ENCODE results near the gene ZFYVE28. TPM values are rescaled to one million over a fixed set of nuclear protein-coding genes. Genes with fewer than 3 reads are reported as not detected.

Gene ZFYVE28
- total and polyA plus RNA-seq, 4 donors, result 7.0 to 25.9 (median 12.5) TPM

DNA sequence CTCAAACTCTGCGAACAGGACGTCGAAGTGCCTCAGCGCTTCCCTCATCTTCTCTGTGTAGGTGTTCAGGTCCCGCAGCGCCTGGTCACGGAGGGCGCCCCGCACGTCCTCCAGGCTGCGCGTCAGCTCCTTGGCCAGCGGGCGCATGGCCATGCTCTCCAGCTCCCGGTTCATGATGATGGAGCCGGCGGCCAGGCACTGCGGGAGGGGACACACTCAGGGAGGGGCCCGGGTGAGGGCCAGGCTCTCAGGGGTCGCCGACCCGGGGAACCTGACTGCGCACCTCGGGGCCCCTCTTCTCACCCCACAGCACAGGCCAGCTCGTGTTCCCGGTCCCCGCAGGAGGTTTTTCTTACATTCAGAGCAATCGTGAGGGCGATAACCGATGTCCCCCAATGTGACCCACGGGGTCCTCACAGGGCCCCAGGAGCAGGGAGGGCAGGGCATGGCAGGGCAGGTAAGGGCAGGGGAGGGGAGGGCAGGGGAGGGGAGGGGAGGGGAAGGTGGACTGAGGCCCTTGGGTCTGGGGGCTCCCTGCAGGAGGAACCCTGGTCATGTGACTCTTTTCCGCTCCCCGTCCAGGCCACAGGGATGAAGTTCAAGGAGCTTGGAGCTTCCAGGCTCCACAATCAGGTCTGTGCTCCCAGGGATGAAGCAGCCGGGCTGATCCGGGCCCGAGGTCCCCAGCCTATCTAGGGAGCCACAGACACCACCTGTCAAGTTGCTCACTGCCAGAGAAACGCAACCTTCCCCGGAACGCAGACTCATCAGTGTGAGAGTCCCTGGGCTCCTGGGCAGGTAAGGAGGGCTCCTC lies 78.8 kb downstream of the ZFYVE28 start:
- H3K9me3 ChIP-seq (ENCODE audit: control insufficient read depth, low read length), result no peaks in the 10 kb centered on the region
- no peak overlapping the region for H3K27ac ChIP-seq (ENCODE audit: low read depth in 1 of 2, low read length in 2 of 2)
- WGBS, 2 donors, result 80 to 82% methylated on average over 39 of the region's 39 CpGs
- peak; percentile 19 to 62 for DNase-seq
- no peak for ATAC-seq (ENCODE audit: low FRiP score)
- H3K36me3 ChIP-seq (ENCODE audit: control insufficient read depth in 1 of 2, insufficient read depth in 2 of 2, low read length in 1 of 2), result no peaks in the 10 kb centered on the region
- H3K4me3 ChIP-seq (ENCODE audit: low read length in 2 of 2), result no peak overlapping the region
- no peaks in the 10 kb centered on the region for H3K4me1 ChIP-seq (ENCODE audit: control insufficient read depth in 1 of 2, insufficient read depth in 2 of 2, low read length in 2 of 2)
- intact Hi-C loops (cut with DNase I), result no loop called here
- H3K27me3 ChIP-seq (ENCODE audit: control insufficient read depth in 1 of 2, insufficient read depth in 2 of 2, low read length in 1 of 2), result no peaks in the 10 kb centered on the region

DNA sequence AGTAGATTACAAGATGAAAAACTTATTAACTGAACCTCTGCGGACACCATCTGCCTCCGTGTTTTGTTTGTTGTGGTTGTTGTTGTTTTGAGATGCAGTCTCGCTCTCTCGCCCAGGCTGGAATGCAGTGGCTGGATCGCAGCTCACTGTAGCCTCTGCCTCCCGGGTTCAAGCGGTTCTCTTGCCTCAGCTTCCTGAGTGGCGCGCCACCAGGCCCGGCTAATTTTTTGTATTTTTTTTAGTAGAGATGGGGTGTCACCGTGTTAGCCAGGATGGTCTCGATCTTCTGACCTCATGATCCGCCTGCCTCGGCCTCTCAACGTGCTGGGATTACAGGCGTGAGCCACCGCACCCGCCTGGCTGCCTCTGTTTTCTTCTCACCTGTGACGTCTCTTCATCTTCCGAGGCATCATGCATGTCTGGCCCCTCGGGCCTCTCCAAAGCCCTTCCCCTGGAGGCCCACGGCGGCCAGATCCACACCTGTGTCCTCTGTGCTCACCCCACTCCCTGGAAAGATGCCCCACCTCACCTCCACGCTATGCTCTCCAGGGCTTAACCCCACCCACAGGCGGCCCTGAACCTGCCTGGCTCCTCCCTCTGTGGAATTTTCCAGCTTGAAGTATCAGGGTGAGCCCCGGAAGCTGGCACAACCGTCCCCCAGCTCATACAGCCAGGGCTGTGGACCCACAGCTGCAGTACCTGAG lies 79.5 kb downstream of the ZFYVE28 start:
- DNase-seq, result peak; percentile 37 to 67
- WGBS, 2 donors, result 90 to 92% methylated on average over 27 of the region's 27 CpGs
- H3K36me3 ChIP-seq (ENCODE audit: control insufficient read depth in 1 of 2, insufficient read depth in 2 of 2, low read length in 1 of 2), result no peaks in the 10 kb centered on the region

DNA sequence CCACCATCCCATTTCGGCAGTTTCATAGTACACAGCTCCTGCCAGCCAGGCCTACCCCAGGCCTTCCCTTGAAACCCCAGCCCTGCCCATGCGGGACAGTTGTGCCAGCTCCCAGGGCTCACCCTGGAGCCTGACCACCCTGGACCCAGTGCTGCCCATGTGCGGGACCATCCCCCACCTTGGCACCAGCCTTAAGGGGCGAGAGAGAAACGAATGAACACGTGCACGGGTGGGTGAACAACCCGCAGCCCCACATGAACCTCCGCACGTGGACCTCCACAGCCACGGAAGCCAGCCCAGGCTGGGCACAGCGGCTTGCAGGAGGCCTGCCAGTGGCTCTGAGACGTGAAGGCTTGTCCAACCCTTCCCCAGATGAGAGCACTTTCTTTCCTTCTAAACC lies 80.5 kb downstream of the ZFYVE28 start:
- Histone ChIP-seq H3K4me3 (ENCODE audit: low read length in 2 of 2) (no peak overlapping the region), H3K27me3 (ENCODE audit: control insufficient read depth in 1 of 2, insufficient read depth in 2 of 2, low read length in 1 of 2) (no peaks in the 10 kb centered on the region), H3K9me3 (ENCODE audit: control insufficient read depth, low read length) (no peaks in the 10 kb centered on the region), H3K27ac (ENCODE audit: low read depth in 1 of 2, low read length in 2 of 2) (no peak overlapping the region), H3K36me3 (ENCODE audit: control insufficient read depth in 1 of 2, insufficient read depth in 2 of 2, low read length in 1 of 2) (no peaks in the 10 kb centered on the region), H3K4me1 (ENCODE audit: control insufficient read depth in 1 of 2, insufficient read depth in 2 of 2, low read length in 2 of 2) (no peaks in the 10 kb centered on the region)
- WGBS, 2 donors, result 94 to 95% methylated on average over 13 of the region's 13 CpGs
- ATAC-seq (ENCODE audit: low FRiP score) (no peak), DNase-seq (peak; percentile 24 to 43)
- intact Hi-C loops (cut with DNase I), result no loop called here

More for the DNA sequence above, 79.5 kb downstream of the ZFYVE28 start:
- no peak for ATAC-seq (ENCODE audit: low FRiP score)
- intact Hi-C loops (cut with DNase I), result no loop called here
- Histone ChIP-seq H3K27me3 (ENCODE audit: control insufficient read depth in 1 of 2, insufficient read depth in 2 of 2, low read length in 1 of 2) (no peaks in the 10 kb centered on the region), H3K9me3 (ENCODE audit: control insufficient read depth, low read length) (no peaks in the 10 kb centered on the region), H3K4me3 (ENCODE audit: low read length in 2 of 2) (no peak overlapping the region), H3K4me1 (ENCODE audit: control insufficient read depth in 1 of 2, insufficient read depth in 2 of 2, low read length in 2 of 2) (no peaks in the 10 kb centered on the region), H3K27ac (ENCODE audit: low read depth in 1 of 2, low read length in 2 of 2) (no peak overlapping the region)

DNA sequence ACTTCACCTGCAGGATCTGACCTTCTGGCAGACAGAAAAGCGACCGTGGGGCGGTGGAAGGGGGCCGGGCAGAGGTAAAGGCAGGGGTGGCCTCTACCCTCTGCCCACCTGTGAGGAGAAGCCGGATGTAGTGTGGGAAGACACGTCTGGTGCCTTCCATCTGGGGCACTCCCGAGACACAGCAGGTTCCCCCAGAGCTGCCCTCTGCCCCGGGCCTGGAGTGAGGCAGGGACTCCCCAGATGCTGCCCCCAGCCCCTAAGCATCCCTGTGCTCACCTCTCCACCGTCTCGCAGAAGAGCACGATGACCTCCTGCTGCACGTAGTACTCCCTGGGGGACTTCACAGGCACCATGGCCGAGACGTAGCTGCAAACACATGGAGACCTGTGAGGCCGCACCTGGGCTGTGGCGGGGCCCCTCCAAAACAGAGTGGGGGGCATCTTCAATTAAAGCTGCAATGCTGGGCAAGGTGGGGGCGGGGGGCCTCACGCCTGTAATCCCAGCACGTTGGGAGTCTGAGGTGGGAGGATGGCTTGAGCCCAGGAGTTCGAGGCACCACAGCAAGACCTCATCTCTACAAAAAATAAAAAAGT lies 81.2 kb downstream of the ZFYVE28 start:
- no peaks in the 10 kb centered on the region for H3K36me3 ChIP-seq (ENCODE audit: control insufficient read depth in 1 of 2, insufficient read depth in 2 of 2, low read length in 1 of 2)
- H3K4me3 ChIP-seq (ENCODE audit: low read length in 2 of 2), result no peak overlapping the region
- WGBS, 2 donors, result 90 to 91% methylated on average over 20 of the region's 20 CpGs
- no peaks in the 10 kb centered on the region for H3K9me3 ChIP-seq (ENCODE audit: control insufficient read depth, low read length)
- no peaks in the 10 kb centered on the region for H3K27me3 ChIP-seq (ENCODE audit: control insufficient read depth in 1 of 2, insufficient read depth in 2 of 2, low read length in 1 of 2)
- DNase-seq, result peak; percentile 23 to 48
- H3K27ac ChIP-seq (ENCODE audit: low read depth in 1 of 2, low read length in 2 of 2), result no peak overlapping the region
- no peaks in the 10 kb centered on the region for H3K4me1 ChIP-seq (ENCODE audit: control insufficient read depth in 1 of 2, insufficient read depth in 2 of 2, low read length in 2 of 2)
- intact Hi-C loops (cut with DNase I), result no loop called here
- no peak for ATAC-seq (ENCODE audit: low FRiP score)

DNA sequence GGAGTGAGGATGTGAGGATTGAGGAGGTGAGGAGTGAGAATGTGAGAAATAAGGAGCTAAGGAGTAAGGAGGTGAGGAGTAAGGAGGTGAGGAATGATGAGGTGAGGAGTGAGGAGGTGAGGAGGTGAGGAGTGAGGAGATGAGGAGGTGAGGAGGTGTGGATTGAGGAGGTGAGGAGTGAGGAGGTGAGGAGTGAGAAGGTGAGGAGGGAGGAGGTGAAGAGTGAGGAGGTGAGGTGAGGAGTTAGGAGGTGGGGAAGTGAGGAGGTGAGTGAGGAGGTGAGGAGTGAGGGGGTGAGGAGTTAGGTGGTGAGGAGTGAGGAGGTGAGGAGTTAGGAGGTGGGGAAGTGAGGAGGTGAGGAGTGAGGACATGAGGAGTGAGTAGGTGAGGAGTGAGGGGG lies 81.8 kb downstream of the ZFYVE28 start:
- ATAC-seq (ENCODE audit: low FRiP score), result no peak
- no peaks in the 10 kb centered on the region for H3K36me3 ChIP-seq (ENCODE audit: control insufficient read depth in 1 of 2, insufficient read depth in 2 of 2, low read length in 1 of 2)

DNA sequence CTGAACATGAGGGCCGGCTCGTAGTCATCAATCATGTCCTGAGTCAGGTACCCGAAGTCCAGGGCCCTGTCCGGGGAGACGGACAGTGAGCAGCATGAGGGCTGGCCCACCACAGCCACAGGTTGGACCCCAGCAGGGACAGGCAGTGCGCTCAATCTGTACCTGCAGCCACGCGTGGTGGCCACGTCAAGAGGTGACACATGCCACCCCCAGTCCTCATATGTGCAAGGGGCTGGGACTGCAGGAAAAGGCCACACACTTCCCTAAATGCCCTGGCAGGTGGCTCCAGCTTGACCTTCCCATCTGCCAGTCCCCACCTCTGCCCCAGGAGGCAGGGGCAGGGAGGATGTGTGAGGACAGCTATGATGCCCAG lies 82.7 kb downstream of the ZFYVE28 start:
- DNase-seq (peak; percentile 41 to 61), ATAC-seq (ENCODE audit: low FRiP score) (no peak)
- intact Hi-C loops (cut with DNase I), result no loop called here
- no peaks in the 10 kb centered on the region for H3K27me3 ChIP-seq (ENCODE audit: control insufficient read depth in 1 of 2, insufficient read depth in 2 of 2, low read length in 1 of 2)
- H3K36me3 ChIP-seq (ENCODE audit: control insufficient read depth in 1 of 2, insufficient read depth in 2 of 2, low read length in 1 of 2), result no peaks in the 10 kb centered on the region
- 80 to 83% methylated on average over 9 of the region's 9 CpGs for WGBS, 2 donors
- H3K9me3 ChIP-seq (ENCODE audit: control insufficient read depth, low read length), result no peaks in the 10 kb centered on the region
- H3K4me1 ChIP-seq (ENCODE audit: control insufficient read depth in 1 of 2, insufficient read depth in 2 of 2, low read length in 2 of 2), result no peaks in the 10 kb centered on the region
- no peak overlapping the region for H3K27ac ChIP-seq (ENCODE audit: low read depth in 1 of 2, low read length in 2 of 2)
- H3K4me3 ChIP-seq (ENCODE audit: low read length in 2 of 2), result no peak overlapping the region

More for the DNA sequence above, 81.8 kb downstream of the ZFYVE28 start:
- Histone ChIP-seq H3K27ac (ENCODE audit: low read depth in 1 of 2, low read length in 2 of 2) (no peak overlapping the region), H3K9me3 (ENCODE audit: control insufficient read depth, low read length) (no peaks in the 10 kb centered on the region), H3K4me1 (ENCODE audit: control insufficient read depth in 1 of 2, insufficient read depth in 2 of 2, low read length in 2 of 2) (no peaks in the 10 kb centered on the region), H3K27me3 (ENCODE audit: control insufficient read depth in 1 of 2, insufficient read depth in 2 of 2, low read length in 1 of 2) (no peaks in the 10 kb centered on the region), H3K4me3 (ENCODE audit: low read length in 2 of 2) (no peak overlapping the region)
- intact Hi-C loops (cut with DNase I), result no loop called here
- DNase-seq, result no peak

DNA sequence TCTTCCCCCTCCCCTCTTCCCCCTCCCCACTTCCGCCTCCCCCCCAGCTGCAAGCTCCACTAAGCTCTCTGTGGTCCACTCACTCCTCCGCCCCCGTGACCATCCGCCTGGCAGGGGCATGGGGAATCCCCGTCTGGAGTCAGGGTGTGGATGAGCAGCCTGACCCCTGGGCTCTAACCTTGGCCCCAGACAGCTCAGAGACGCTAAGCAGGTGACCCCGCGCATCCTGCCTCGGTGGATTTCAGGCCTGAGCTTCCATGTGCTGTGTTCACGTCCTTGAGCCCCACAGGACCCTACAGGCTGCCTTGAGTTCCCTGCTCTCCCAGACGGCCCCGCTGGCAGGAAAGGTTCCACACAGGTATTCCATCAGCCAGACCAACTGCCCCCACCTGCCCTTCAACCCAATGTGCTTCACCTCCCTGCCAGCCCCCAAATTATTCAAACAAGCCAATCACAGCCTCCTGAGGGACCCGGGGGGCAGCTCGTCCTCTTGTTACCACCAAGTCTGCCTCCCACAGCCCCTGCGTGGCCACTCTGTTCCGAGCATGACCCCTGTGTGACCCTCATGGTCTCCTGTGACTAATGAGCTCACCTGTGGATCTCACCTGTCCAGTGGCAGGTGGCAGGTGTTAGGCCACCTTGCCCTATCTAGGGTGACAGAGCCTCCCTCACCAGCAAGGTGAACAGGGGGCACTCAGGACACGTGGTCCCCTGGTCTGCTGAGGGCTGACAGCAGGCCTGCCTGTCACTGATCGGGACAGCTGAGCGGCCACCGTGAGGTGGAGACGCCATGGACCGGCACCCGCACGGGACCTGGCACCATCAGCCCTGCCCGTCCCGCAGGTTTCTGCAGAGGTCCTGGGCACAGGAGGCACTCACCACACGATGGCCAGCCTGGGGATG lies 83.4 kb downstream of the ZFYVE28 start:
- DNase-seq (peak; percentile 26 to 27), ATAC-seq (ENCODE audit: low FRiP score) (no peak)
- Histone ChIP-seq H3K27me3 (ENCODE audit: control insufficient read depth in 1 of 2, insufficient read depth in 2 of 2, low read length in 1 of 2) (no peaks in the 10 kb centered on the region), H3K27ac (ENCODE audit: low read depth in 1 of 2, low read length in 2 of 2) (no peak overlapping the region), H3K4me3 (ENCODE audit: low read length in 2 of 2) (no peak overlapping the region), H3K4me1 (ENCODE audit: control insufficient read depth in 1 of 2, insufficient read depth in 2 of 2, low read length in 2 of 2) (no peaks in the 10 kb centered on the region), H3K9me3 (ENCODE audit: control insufficient read depth, low read length) (no peaks in the 10 kb centered on the region), H3K36me3 (ENCODE audit: control insufficient read depth in 1 of 2, insufficient read depth in 2 of 2, low read length in 1 of 2) (no peaks in the 10 kb centered on the region)
- intact Hi-C loops (cut with DNase I), result no loop called here
- WGBS, 2 donors, result 87 to 89% methylated on average over 26 to 27 of the region's 27 CpGs

DNA sequence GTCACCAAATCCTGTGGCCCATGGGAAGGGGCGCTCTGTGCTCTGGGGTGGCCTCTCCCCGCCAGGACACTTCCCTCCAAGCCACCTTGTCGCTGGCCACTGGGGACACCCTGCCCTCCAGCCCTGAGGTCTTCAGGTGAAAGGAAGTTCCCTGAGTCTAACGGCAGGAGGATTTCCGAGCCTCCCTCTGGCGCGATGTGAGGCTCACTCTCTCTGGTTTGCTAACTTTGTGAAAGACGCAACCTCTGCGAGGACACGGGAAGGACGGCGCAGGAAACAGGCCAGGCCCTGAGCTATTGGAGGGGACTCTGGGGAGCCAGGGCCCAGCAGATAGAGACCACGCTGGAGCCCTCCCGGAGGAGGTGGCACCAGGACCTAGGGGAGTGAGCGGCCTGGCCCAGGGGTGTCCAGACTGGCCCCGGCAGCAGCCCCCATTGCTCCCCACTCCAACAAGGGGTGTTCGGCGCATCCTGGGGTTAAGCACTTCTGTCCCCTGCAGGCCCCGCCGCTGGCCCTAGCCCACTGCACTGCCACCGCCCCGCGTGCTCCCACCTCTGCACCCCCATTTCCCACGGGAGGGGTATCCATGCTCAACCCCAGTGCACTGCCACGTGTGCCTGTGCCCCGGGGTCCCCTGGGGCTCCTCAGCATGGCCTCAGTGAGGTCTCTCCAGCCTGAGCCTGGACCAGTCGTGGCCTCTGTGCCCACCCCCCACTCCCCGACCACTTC lies 84.4 kb downstream of the ZFYVE28 start:
- ATAC-seq (ENCODE audit: low FRiP score) (no peak), DNase-seq (peak in 1 of 2 donors; percentile 45)
- Histone ChIP-seq H3K4me3 (ENCODE audit: low read length in 2 of 2) (no peak overlapping the region), H3K36me3 (ENCODE audit: control insufficient read depth in 1 of 2, insufficient read depth in 2 of 2, low read length in 1 of 2) (no peaks in the 10 kb centered on the region), H3K4me1 (ENCODE audit: control insufficient read depth in 1 of 2, insufficient read depth in 2 of 2, low read length in 2 of 2) (no peaks in the 10 kb centered on the region), H3K27ac (ENCODE audit: low read depth in 1 of 2, low read length in 2 of 2) (no peak overlapping the region), H3K9me3 (ENCODE audit: control insufficient read depth, low read length) (no peaks in the 10 kb centered on the region), H3K27me3 (ENCODE audit: control insufficient read depth in 1 of 2, insufficient read depth in 2 of 2, low read length in 1 of 2) (no peaks in the 10 kb centered on the region)
- intact Hi-C loops (cut with DNase I), result no loop called here
- 86 to 91% methylated on average over 25 to 28 of the region's 28 CpGs for WGBS, 2 donors
